ENCODE measurements around the gene C9orf57. TPM values are rescaled to one million over a fixed set of nuclear protein-coding genes. Genes with fewer than 3 reads are reported as not detected.
"Not testable (repeated sequence)": the region's sequence is repeated elsewhere in the genome, so short reads cannot be mapped to it uniquely, and the experiment has no call there.

The C9orf57 gene, protein sequence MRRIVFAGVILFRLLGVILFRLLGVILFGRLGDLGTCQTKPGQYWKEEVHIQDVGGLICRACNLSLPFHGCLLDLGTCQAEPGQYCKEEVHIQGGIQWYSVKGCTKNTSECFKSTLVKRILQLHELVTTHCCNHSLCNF
- total RNA-seq = not detected

DNA sequence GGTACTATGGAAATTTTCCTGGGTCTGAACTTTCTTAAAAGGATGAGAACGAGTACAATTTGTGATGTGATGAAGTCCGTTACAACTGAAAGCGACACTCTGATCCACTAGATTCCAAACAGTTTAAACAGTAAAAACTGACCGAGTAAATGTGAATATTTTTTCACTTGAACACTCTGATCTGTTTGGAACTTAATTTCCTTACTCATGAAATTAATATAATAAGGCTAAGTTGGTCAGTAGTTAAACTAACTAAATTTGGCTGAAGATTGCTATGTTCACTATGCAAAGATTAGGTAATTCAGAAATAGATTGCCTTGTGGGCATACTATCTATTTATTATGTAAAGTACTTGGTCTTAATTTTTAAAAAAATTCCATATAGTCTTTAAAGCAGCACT lies at the start of gene C9orf57:
Gene C9orf57 (minus strand): TSS at position 101 of the 400 bp plus-strand sequence. CDS start 1,282 bp downstream, outside the sequence.
- no peaks in the 10 kb centered on the region for H3K4me1 Mint-ChIP-seq (ENCODE audit: low read depth)
- no peak for ATAC-seq
- no peak for DNase-seq
- peaks cover 2% of the 10 kb centered on the region for H3K27me3 Mint-ChIP-seq (ENCODE audit: low read depth)
- ChIA-PET CTCF (no interaction called here), POLR2A (no interaction called here)
- no peak within 1 kb of the TSS for H3K27ac Mint-ChIP-seq
- H3K36me3 Mint-ChIP-seq (ENCODE audit: low read depth) = no peaks in the 10 kb centered on the region
- no peaks in the 10 kb centered on the region for H3K9me3 Mint-ChIP-seq (ENCODE audit: insufficient read depth)
- no peak within 1 kb of the TSS for H3K4me3 Mint-ChIP-seq

DNA sequence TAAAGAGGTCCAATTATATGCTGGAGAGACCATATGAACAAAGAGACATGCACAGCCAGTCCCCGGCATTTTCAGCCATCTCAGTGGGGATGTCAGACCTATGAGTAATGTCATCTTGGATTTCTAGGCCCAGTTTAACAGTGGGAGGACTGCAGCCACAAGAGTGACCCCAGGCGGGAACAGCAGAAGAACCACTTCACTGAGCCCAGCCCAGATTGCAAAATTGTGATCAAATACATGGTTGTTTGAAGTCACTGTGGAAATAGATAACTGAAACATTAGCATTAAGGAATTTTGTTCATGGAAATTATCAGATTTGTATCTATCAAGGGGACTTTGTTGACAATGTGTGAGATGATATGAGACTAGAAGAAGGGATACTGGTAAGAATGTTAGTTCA lies 42.1 kb upstream of the C9orf57 start:
- no peaks in the 10 kb centered on the region for H3K4me1 Mint-ChIP-seq (ENCODE audit: low read depth)
- H3K4me3 Mint-ChIP-seq = no peak overlapping the region
- DNase-seq (no peak), ATAC-seq (no peak)
- ChIA-PET CTCF (no interaction called here), POLR2A (no interaction called here)
- no peaks in the 10 kb centered on the region for H3K9me3 Mint-ChIP-seq (ENCODE audit: insufficient read depth)
- no peaks in the 10 kb centered on the region for H3K36me3 Mint-ChIP-seq (ENCODE audit: low read depth)
- no peaks in the 10 kb centered on the region for H3K27me3 Mint-ChIP-seq (ENCODE audit: low read depth)
- no peak overlapping the region for H3K27ac Mint-ChIP-seq

DNA sequence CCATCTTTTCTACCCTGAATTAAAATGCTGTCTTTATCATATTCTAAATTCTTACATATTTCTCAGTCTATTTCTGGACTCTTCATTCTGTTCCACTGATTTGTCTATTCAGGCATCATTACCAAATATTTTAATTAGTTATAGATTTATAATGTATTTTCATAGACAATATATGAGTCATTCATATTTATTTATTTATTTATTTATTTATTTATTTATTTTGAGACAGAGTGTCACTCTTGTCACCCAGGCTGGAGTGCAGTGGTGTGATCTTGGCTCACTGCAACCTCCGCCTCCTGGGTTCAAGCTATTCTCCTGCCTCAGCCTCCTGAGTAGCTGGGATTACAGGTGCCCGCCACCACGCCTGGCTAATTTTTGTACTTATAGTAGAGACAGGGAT lies 35.1 kb upstream of the C9orf57 start:
- POLR2A ChIA-PET; H3K4me1 Mint-ChIP-seq (ENCODE audit: low read depth); ATAC-seq; H3K4me3 Mint-ChIP-seq; CTCF ChIA-PET; H3K27me3 Mint-ChIP-seq (ENCODE audit: low read depth); H3K27ac Mint-ChIP-seq; H3K36me3 Mint-ChIP-seq (ENCODE audit: low read depth); DNase-seq; H3K9me3 Mint-ChIP-seq (ENCODE audit: insufficient read depth): not testable (repeated sequence)

DNA sequence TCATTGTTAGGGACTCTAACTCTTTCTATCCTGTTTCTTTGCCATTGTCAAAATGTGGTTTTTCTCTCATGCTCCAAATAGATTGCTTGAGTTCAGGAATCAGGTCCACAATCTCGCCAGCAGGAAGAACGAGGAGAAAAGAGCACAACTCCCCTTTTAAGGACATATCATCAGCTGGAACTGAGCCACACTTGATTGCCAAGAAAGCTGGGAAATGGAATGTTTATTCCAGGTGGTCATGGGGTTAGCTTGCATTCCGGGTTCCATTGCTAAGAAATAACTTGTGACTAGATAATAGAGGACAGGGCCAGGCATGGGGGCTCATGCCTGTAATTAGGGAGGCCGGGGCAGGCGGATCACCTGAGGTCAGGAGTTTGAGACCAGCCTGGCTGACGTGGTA lies 32.4 kb upstream of the C9orf57 start:
- POLR2A ChIA-PET = no interaction called here
- Mint-ChIP-seq H3K27me3 (ENCODE audit: low read depth) (no peaks in the 10 kb centered on the region), H3K4me1 (ENCODE audit: low read depth) (no peaks in the 10 kb centered on the region), H3K36me3 (ENCODE audit: low read depth) (no peaks in the 10 kb centered on the region), H3K9me3 (ENCODE audit: insufficient read depth) (no peaks in the 10 kb centered on the region), H3K4me3 (no peak overlapping the region), H3K27ac (no peak overlapping the region)
- no peak for DNase-seq
- CTCF ChIA-PET = no interaction called here
- no peak for ATAC-seq

DNA sequence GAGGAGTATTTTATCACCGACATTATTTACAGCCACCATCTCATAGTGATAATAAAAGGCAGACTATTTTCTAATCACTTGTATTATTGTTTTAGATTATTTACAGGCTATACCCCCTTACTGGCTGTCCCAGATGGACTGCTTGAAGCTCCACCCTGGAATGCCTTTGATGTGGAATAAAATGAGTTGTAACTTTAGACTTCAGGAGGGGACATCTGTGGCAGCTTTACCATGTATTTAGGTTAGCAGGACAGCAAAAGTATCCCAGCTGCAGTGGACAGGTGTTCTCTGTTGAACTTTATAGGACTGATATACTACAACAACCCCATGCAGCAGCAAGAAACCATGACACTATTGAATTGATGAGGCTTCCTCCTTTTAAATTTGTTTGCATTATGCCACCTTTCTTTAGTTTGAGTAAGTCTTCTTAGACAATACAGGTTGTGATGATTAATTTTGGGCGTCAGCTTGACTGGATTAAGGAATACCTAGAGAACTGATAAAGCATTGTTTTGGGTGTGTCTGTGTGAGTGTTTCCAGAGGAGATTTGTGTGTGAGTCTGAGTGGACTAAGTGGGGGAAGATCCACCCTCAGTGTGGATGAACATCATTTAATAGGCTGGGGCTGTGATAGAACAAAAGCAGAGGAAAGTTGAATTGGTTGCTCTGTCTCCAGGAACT lies 29.2 kb upstream of the C9orf57 start:
- CTCF ChIA-PET = no interaction called here

DNA sequence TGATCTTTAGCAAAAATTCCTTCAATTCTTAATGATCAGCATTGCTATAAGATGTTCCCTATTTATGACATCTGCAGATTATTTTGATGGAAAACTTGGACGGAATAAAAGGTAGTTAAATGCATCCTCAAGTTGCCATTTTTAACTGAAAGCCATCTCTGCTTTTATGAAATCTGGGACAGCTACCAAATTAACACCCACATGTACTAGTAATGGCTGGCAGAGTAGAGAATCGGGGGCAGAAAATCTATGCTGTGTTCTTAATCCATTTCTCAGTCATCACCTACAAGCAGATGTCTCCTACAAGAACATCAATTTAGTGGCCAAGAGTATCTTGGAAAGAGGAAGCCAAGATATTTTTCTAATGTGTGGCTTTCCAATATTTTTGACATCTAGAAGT lies 22.1 kb upstream of the C9orf57 start:
- Mint-ChIP-seq H3K27ac (no peak overlapping the region), H3K9me3 (ENCODE audit: insufficient read depth) (no peaks in the 10 kb centered on the region), H3K4me1 (ENCODE audit: low read depth) (no peaks in the 10 kb centered on the region), H3K4me3 (no peak overlapping the region), H3K36me3 (ENCODE audit: low read depth) (no peaks in the 10 kb centered on the region), H3K27me3 (ENCODE audit: low read depth) (peaks cover 2% of the 10 kb centered on the region)
- ATAC-seq (no peak), DNase-seq (no peak)
- CTCF ChIA-PET = no interaction called here
- POLR2A ChIA-PET = no interaction called here

More for the DNA sequence above, 29.2 kb upstream of the C9orf57 start:
- POLR2A ChIA-PET = no interaction called here
- Mint-ChIP-seq H3K27ac (no peak overlapping the region), H3K4me3 (no peak overlapping the region), H3K9me3 (ENCODE audit: insufficient read depth) (no peaks in the 10 kb centered on the region), H3K27me3 (ENCODE audit: low read depth) (no peaks in the 10 kb centered on the region), H3K36me3 (ENCODE audit: low read depth) (no peaks in the 10 kb centered on the region), H3K4me1 (ENCODE audit: low read depth) (no peaks in the 10 kb centered on the region)
- ATAC-seq (no peak), DNase-seq (no peak)

DNA sequence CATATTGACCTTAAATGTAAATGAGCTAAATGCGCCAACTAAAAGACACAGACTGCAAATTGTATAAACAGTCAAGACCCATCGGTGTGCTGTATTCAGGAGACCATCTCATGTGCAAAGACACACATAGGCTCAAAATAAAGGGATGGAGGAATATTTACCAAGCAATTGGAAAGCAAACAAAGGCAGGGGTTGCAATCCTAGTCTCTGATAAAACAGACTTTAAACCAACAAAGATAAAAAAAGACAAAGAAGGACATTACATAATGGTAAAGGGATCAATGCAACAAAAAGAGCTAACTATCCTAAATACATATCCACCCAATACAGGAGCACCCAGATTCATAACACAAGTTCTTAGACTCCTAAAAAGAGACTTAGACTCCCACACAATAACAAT lies 14.3 kb upstream of the C9orf57 start:
- H3K27me3 Mint-ChIP-seq (ENCODE audit: low read depth); CTCF ChIA-PET; H3K27ac Mint-ChIP-seq; POLR2A ChIA-PET; H3K4me1 Mint-ChIP-seq (ENCODE audit: low read depth); H3K4me3 Mint-ChIP-seq; ATAC-seq; H3K9me3 Mint-ChIP-seq (ENCODE audit: insufficient read depth); DNase-seq; H3K36me3 Mint-ChIP-seq (ENCODE audit: low read depth): not testable (repeated sequence)

DNA sequence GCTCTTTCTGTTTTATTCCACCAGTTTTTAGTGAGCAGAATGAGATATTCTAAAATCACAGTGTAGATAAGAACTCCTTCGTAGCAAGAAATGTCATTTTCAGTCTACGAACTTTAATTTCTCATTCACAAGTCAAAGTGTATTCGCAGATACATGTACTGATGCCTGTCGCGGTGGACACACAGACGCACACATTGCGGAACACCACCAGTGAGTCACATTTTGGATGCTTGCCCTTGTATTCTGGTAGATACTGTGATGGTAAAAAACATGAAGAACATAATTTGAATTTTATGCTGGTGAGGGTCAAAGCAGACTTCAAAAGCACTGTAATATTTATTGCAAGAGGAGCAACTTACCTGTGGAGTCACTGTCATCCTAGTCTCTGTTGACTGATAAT lies 4.7 kb upstream of the C9orf57 start:
- Mint-ChIP-seq H3K27me3 (ENCODE audit: low read depth) (peaks cover 2% of the 10 kb centered on the region), H3K4me1 (ENCODE audit: low read depth) (no peaks in the 10 kb centered on the region), H3K9me3 (ENCODE audit: insufficient read depth) (no peaks in the 10 kb centered on the region), H3K36me3 (ENCODE audit: low read depth) (no peaks in the 10 kb centered on the region), H3K27ac (no peak overlapping the region), H3K4me3 (no peak overlapping the region)
- ATAC-seq = no peak
- POLR2A ChIA-PET = no interaction called here
- no peak for DNase-seq
- CTCF ChIA-PET = interaction anchor here (0.6 kb wide), 1 partner anchor 232 kb away, joined by 3 read pairs; no protein-coding TSS in a partner anchor

DNA sequence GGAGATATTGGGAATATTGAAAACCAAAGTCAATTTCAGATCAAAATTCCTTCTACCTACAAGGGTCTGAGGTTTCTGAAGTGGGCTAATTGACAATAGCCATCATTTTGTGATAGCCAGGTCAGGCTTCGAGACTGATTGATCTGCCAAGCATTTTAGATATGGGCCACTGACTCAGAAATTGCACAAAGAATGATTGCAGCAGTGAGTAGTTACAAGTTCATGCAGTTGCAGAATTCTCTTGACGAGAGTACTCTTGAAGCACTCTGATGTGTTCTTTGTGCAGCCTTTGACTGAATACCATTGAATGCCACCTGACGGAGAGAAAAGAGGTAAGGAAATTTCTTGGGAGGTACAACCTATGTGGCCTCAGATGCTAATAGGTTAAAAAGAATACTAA lies 8.3 kb downstream of the C9orf57 start:
- no peaks in the 10 kb centered on the region for H3K9me3 Mint-ChIP-seq (ENCODE audit: insufficient read depth)
- H3K36me3 Mint-ChIP-seq (ENCODE audit: low read depth) = no peaks in the 10 kb centered on the region
- no peak overlapping the region for H3K4me3 Mint-ChIP-seq
- ChIA-PET POLR2A (no interaction called here), CTCF (interaction anchor here (1.5 kb wide), 1 partner anchor 13 kb away, joined by 5 read pairs; no protein-coding TSS in a partner anchor)
- DNase-seq (no peak), ATAC-seq (no peak)
- no peaks in the 10 kb centered on the region for H3K4me1 Mint-ChIP-seq (ENCODE audit: low read depth)
- H3K27ac Mint-ChIP-seq = no peak overlapping the region
- no peaks in the 10 kb centered on the region for H3K27me3 Mint-ChIP-seq (ENCODE audit: low read depth)

DNA sequence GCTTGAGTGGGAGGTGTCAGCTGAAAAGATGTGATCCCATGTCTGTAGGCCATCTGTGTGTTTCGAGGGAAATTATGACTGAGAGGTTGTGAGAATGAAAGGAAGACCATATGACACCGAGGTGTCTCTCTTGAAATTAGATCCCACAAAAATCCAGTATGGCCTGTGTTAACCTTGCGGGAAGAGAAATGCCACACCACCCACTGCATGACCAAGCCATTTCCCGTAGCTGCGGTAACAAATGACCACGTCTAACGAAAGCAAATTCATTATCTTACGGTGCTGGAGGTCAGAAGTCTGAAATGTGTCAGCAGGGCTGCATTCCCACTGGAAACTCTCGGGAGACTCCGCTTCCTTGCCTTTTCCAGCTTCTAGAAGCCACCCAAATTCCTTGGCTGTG lies 11.6 kb downstream of the C9orf57 start:
- DNase-seq (no peak), ATAC-seq (no peak)
- no peak overlapping the region for H3K27ac Mint-ChIP-seq
- no peak overlapping the region for H3K4me3 Mint-ChIP-seq
- no peaks in the 10 kb centered on the region for H3K4me1 Mint-ChIP-seq (ENCODE audit: low read depth)
- no peaks in the 10 kb centered on the region for H3K9me3 Mint-ChIP-seq (ENCODE audit: insufficient read depth)
- no peaks in the 10 kb centered on the region for H3K27me3 Mint-ChIP-seq (ENCODE audit: low read depth)
- CTCF ChIA-PET = interaction anchor here (3.0 kb wide), 1 partner anchor 10 kb away, joined by 14 read pairs; no protein-coding TSS in a partner anchor
- POLR2A ChIA-PET = interaction anchor here (0.6 kb wide), 1 partner anchor 575 kb away, joined by 3 read pairs; no protein-coding TSS in a partner anchor
- no peaks in the 10 kb centered on the region for H3K36me3 Mint-ChIP-seq (ENCODE audit: low read depth)

DNA sequence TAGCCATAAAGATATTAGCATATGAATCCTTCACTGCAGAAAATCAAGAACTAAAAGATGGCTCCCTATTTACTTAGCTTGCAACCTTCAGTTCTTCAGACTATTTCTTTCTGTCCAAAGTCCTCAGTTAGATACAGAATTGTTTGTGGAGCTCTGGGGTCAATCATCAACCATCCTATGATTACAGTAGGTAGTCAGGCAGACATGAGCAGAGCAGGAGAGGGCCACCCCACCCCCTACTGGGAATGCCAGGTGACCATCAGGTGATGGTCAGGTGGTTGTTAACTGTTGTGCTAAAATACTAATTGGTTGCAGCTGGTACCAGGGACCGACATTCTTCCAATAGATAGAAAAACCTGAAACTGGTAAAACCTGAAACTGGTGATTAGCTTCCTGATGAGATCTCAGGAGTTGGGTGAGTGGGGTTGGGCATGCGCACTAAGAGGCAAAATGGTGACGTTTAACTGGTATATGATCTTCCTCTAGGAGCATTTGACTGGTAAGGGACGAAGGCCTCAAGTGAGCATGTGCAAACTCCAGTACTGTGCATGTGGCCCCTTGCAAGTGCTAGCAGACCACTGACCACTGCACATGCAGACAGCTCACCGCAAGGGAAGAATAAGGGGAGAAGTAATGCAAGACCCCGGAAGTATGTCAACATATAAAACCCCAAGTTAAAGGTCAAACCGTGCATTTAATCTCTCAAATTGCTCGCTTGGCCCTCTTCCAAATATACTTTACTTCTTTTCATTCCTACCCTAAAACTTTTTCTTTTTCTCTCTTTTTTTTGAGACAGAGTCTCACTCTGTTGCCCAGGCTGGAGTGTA lies 13.6 kb downstream of the C9orf57 start:
- DNase-seq (no peak), ATAC-seq (no peak)
- H3K4me1 Mint-ChIP-seq (ENCODE audit: low read depth) = no peaks in the 10 kb centered on the region
- peaks cover 6% of the 10 kb centered on the region for H3K27me3 Mint-ChIP-seq (ENCODE audit: low read depth)
- no peak overlapping the region for H3K4me3 Mint-ChIP-seq
- ChIA-PET CTCF (interaction anchor here (1.9 kb wide), 1 partner anchor 8 kb away, joined by 8 read pairs; no protein-coding TSS in a partner anchor), POLR2A (no interaction called here)
- no peaks in the 10 kb centered on the region for H3K9me3 Mint-ChIP-seq (ENCODE audit: insufficient read depth)
- no peak overlapping the region for H3K27ac Mint-ChIP-seq
- H3K36me3 Mint-ChIP-seq (ENCODE audit: low read depth) = no peaks in the 10 kb centered on the region

DNA sequence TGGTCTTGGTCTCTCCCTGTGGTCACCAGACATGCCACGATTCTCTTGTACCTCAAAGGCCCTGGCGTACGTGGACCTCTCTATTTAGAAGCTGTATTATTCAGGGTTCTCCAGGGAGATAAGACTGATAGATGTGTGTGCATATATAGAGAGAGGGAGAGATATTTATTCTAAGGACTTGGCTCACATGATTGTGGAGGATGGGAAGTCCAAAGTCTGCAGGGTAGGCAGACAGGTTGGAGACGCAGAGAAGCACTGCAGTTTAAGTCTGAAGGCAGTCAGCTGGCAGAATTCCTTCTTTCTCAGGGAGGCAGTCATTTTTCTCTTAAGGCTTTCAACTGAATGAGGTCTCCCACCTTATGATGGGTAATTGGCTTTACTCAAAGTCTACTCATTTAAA lies 16.3 kb downstream of the C9orf57 start:
- ChIA-PET CTCF (interaction anchor here (0.9 kb wide), 1 partner anchor 231 kb away, joined by 3 read pairs; no protein-coding TSS in a partner anchor), POLR2A (no interaction called here)
- H3K4me1 Mint-ChIP-seq (ENCODE audit: low read depth) = peaks cover under 1% of the 10 kb centered on the region
- H3K9me3 Mint-ChIP-seq (ENCODE audit: insufficient read depth) = no peaks in the 10 kb centered on the region
- H3K4me3 Mint-ChIP-seq = no peak overlapping the region
- DNase-seq (no peak), ATAC-seq (no peak)
- H3K27ac Mint-ChIP-seq = no peak overlapping the region
- H3K27me3 Mint-ChIP-seq (ENCODE audit: low read depth) = peaks cover 10% of the 10 kb centered on the region
- no peaks in the 10 kb centered on the region for H3K36me3 Mint-ChIP-seq (ENCODE audit: low read depth)

Data from activated CD8-positive, alpha-beta T cell treated with anti-CD3 and anti-CD28 coated beads, Interleukin-2, amount 10 ng/mL, durations not matched to agents 7 days and 5 days (primary cell).